Body of pancreas (tissue), 4 donors: Measurements from ENCODE around the gene SLC7A8.

Source experiments
- CTCF ChIP-seq, 7 experiments: fragments of 450-650 bp in 4 of 7; fragments of 200-600 bp in 3 of 7; sonication (generic) in 3 of 7; IDR thresholded peaks; one replicate each; pipeline ENCODE4 v1.5.1; 2016 to 2019; ENCODE audit warnings: antibody characterized with exemption in 7 of 7
- POLR2A ChIP-seq, 3 donors: fragments of 450-650 bp; IDR thresholded peaks; one replicate each; pipeline ENCODE4 v1.6.1; 2016; ENCODE audit warnings: antibody characterized with exemption in 3 of 3, mild to moderate bottlenecking in 2 of 3

GRCh38 chr14:23101986-23102625 lies 81.4 kb downstream of the SLC7A8 start:
- TF ChIP-seq CTCF (IDR thresholded peaks at IDR 0.05) (no peak), POLR2A (IDR thresholded peaks at IDR 0.05) (no peak)
